HepG2 (cell line): ENCODE measurements around the gene SORBS2. TPM values are rescaled to one million over a fixed set of nuclear protein-coding genes. Genes with fewer than 3 reads are reported as not detected.

Experiments used
- KLF9 ChIP-seq: IDR thresholded peaks from 2 replicates; pipeline ENCODE4 v1.6.1; 2016; ENCODE audit warnings: low read depth
- KMT2A ChIP-seq: sonication (generic); formaldehyde crosslinking; IDR thresholded peaks from 2 replicates; pipeline ENCODE4 v1.4.0; 2020; ENCODE audit warnings: missing genetic modification reagents
- NFKB2 ChIP-seq: sonication (generic); formaldehyde crosslinking; IDR thresholded peaks from 2 replicates; pipeline ENCODE4 v1.4.0; 2020; ENCODE audit warnings: missing genetic modification reagents, borderline replicate concordance
- NFKBIZ ChIP-seq: IDR thresholded peaks from 2 replicates; pipeline ENCODE4 v1.6.1; 2018; ENCODE audit warnings: missing genetic modification reagents, missing compliant biosample characterization
- NR3C1 ChIP-seq: sonication (generic); formaldehyde crosslinking; IDR thresholded peaks from 2 replicates; pipeline ENCODE4 v1.4.0; 2020; ENCODE audit warnings: missing genetic modification reagents
- RAD51 ChIP-seq: fragments of 450-650 bp; IDR thresholded peaks from 2 replicates; pipeline ENCODE4 v1.6.1; 2016; ENCODE audit warnings: borderline replicate concordance
- RXRB ChIP-seq: IDR thresholded peaks from 2 replicates; pipeline ENCODE4 v1.6.1; 2016; ENCODE audit warnings: borderline replicate concordance, missing genetic modification reagents, missing compliant biosample characterization
- SOX13 ChIP-seq, 3 experiments: fragments of 450-650 bp in 1 of 3; sonication (generic) in 1 of 3; formaldehyde crosslinking in 1 of 3; IDR thresholded peaks in 2 of 3; conservative IDR thresholded peaks in 1 of 3; 2 replicates each; pipeline versions ENCODE4 v1.5.0 to v1.6.1; 2016 to 2020; ENCODE audit warnings: antibody characterized with exemption in 1 of 3, mild to moderate bottlenecking in 1 of 3, missing compliant biosample characterization in 1 of 3, missing genetic modification reagents in 1 of 3, moderate library complexity in 1 of 3
- TOPORS ChIP-seq: sonication (generic); formaldehyde crosslinking; IDR thresholded peaks from 2 replicates; pipeline ENCODE4 v1.8.0; 2023; ENCODE audit warnings: mild to moderate bottlenecking, missing genetic modification reagents
- ZNF138 ChIP-seq: sonication (generic); formaldehyde crosslinking; IDR thresholded peaks from 2 replicates; pipeline ENCODE4 v1.5.0; 2020; ENCODE audit warnings: mild to moderate bottlenecking, low read depth, missing genetic modification reagents
- ZNF260 ChIP-seq: sonication (generic); formaldehyde crosslinking; IDR thresholded peaks from 2 replicates; pipeline ENCODE4 v1.4.0; 2020; ENCODE audit warnings: missing genetic modification reagents, low read depth, mild to moderate bottlenecking, borderline replicate concordance
- ZNF282 ChIP-seq: fragments of 450-650 bp; IDR thresholded peaks from 2 replicates; pipeline ENCODE4 v1.6.1; 2018; ENCODE audit not compliant: partially characterized antibody
- ZNF296 ChIP-seq: sonication (generic); formaldehyde crosslinking; conservative IDR thresholded peaks from 2 replicates; pipeline ENCODE4 v1.5.0; 2020; ENCODE audit warnings: mild to moderate bottlenecking, missing genetic modification reagents
- ZNF567 ChIP-seq: sonication (generic); formaldehyde crosslinking; IDR thresholded peaks from 2 replicates; pipeline ENCODE4 v1.8.1; 2023; ENCODE audit warnings: mild to moderate bottlenecking, missing genetic modification reagents, borderline replicate concordance
- polyA plus RNA-seq, 8 experiments: library from polyadenylated mRNA; depleted of rRNA in 3 of 8; stranded (reverse) in 7 of 8; unstranded in 1 of 8; fragments of >200 nt; fragmentation: Illumina TruSeq in 4 of 8; extraction: Trizol in 4 of 8; gene quantifications; 2 replicates each; pipeline versions ENCODE4 v1.2.1 to v1.2.3, GENCODE V29; 2011 to 2016; ENCODE audit warnings: low read depth in 4 of 8, missing spikeins in 1 of 8, mixed read lengths in 1 of 8; ENCODE audit not compliant: insufficient read depth in 1 of 8
- total RNA-seq, 5 experiments: library from RNA; depleted of rRNA; stranded (reverse); fragments of >200 nt; fragmentation: Illumina TruSeq; extraction: Trizol; gene quantifications; 2 replicates each; pipeline ENCODE4 v1.2.3, GENCODE V29; 2016; ENCODE audit warnings: low read depth in 1 of 5
- TF ChIP-seq, protein P1 (sequence below): IDR thresholded peaks from 2 replicates; pipeline ENCODE4 v1.6.1; 2016; ENCODE audit warnings: low read depth, control low read depth
- TF ChIP-seq, protein P2 (sequence below): sonication (generic); formaldehyde crosslinking; IDR thresholded peaks from 2 replicates; pipeline ENCODE4 v1.5.0; 2020; ENCODE audit warnings: missing genetic modification reagents
- TF ChIP-seq, protein P3 (sequence below), 2 experiments: IDR thresholded peaks; 2 replicates each; pipeline ENCODE4 v1.6.1; 2011 to 2012; ENCODE audit warnings: low read length in 2 of 2, borderline replicate concordance in 1 of 2, low read depth in 1 of 2, mild to moderate bottlenecking in 1 of 2, moderate library complexity in 1 of 2
- TF ChIP-seq, protein P4 (sequence below): sonication (generic); formaldehyde crosslinking; IDR thresholded peaks from 2 replicates; pipeline ENCODE4 v1.4.0; 2020; ENCODE audit warnings: missing genetic modification reagents, borderline replicate concordance
- TF ChIP-seq, protein P5 (sequence below): sonication (generic); formaldehyde crosslinking; IDR thresholded peaks from 2 replicates; pipeline ENCODE4 v1.8.1; 2023; ENCODE audit warnings: mild to moderate bottlenecking, missing genetic modification reagents

Gene SORBS2
- total and polyA plus RNA-seq, 2 of the 13 experiments (the other 11 are each of a cell fraction or from before 2014, with no cell fraction given), result 25.0 to 80.5 TPM

DNA sequence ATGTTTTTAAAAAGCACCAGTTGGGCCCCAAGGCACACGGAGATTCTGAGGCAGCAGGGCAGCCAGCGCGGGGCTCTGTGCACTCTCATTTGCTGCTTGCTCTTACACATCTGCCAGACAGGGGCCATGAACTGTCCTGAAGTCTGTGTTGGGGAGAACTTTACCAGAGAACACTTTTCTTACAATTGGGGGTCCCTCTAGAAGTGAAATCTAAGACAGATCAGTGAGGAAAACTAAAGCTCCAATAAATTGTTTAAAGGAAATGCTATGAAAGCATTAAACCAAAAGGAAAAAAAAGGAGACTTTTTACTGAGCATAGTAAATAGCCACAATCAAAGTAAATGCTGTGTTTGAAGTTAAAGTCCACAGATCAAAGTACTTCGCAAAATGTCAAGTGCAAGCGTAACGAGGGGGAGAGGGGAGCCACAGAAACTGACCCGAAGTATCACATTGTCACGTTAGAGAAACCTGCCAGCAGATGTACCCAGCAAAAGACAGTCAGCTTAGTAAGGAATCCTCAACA lies 37.8 kb downstream of the SORBS2 start (continued):
- TF ChIP-seq, protein P1, sequence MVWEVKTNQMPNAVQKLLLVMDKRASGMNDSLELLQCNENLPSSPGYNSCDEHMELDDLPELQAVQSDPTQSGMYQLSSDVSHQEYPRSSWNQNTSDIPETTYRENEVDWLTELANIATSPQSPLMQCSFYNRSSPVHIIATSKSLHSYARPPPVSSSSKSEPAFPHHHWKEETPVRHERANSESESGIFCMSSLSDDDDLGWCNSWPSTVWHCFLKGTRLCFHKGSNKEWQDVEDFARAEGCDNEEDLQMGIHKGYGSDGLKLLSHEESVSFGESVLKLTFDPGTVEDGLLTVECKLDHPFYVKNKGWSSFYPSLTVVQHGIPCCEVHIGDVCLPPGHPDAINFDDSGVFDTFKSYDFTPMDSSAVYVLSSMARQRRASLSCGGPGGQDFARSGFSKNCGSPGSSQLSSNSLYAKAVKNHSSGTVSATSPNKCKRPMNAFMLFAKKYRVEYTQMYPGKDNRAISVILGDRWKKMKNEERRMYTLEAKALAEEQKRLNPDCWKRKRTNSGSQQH, result no peak
- TF ChIP-seq KMT2A (CRISPR knock-in tag) (no peak), ZNF296 (CRISPR knock-in tag) (no peak), NFKB2 (no peak), RAD51 (no peak), RXRB (peak; percentile 79), ZNF260 (CRISPR knock-in tag) (no peak), ZNF138 (CRISPR knock-in tag) (no peak), SOX13 (IDR thresholded peaks at IDR 0.05) (0 out of 2 replicates have a peak, but pooled peaks have one; percentile 16), SOX13 (CRISPR knock-in tag; conservative IDR thresholded peaks at IDR 0.05 in 1 of 2, IDR thresholded peaks at IDR 0.05 in 1 of 2) (peak in 1 of 2 experiments; percentile 87; a peak in 2 of 4 replicates), KLF9 (CRISPR knock-in tag) (no peak), ZNF567 (no peak), NFKBIZ (CRISPR knock-in tag) (no peak), ZNF282 (no peak), NR3C1 (no peak), TOPORS (CRISPR knock-in tag) (no peak)
- TF ChIP-seq, protein P2, sequence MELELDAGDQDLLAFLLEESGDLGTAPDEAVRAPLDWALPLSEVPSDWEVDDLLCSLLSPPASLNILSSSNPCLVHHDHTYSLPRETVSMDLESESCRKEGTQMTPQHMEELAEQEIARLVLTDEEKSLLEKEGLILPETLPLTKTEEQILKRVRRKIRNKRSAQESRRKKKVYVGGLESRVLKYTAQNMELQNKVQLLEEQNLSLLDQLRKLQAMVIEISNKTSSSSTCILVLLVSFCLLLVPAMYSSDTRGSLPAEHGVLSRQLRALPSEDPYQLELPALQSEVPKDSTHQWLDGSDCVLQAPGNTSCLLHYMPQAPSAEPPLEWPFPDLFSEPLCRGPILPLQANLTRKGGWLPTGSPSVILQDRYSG (CRISPR knock-in tag), result no peak
- TF ChIP-seq, protein P3, sequence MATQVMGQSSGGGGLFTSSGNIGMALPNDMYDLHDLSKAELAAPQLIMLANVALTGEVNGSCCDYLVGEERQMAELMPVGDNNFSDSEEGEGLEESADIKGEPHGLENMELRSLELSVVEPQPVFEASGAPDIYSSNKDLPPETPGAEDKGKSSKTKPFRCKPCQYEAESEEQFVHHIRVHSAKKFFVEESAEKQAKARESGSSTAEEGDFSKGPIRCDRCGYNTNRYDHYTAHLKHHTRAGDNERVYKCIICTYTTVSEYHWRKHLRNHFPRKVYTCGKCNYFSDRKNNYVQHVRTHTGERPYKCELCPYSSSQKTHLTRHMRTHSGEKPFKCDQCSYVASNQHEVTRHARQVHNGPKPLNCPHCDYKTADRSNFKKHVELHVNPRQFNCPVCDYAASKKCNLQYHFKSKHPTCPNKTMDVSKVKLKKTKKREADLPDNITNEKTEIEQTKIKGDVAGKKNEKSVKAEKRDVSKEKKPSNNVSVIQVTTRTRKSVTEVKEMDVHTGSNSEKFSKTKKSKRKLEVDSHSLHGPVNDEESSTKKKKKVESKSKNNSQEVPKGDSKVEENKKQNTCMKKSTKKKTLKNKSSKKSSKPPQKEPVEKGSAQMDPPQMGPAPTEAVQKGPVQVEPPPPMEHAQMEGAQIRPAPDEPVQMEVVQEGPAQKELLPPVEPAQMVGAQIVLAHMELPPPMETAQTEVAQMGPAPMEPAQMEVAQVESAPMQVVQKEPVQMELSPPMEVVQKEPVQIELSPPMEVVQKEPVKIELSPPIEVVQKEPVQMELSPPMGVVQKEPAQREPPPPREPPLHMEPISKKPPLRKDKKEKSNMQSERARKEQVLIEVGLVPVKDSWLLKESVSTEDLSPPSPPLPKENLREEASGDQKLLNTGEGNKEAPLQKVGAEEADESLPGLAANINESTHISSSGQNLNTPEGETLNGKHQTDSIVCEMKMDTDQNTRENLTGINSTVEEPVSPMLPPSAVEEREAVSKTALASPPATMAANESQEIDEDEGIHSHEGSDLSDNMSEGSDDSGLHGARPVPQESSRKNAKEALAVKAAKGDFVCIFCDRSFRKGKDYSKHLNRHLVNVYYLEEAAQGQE (IDR thresholded peaks at IDR 0.05; ENCODE audit: borderline replicate concordance in 1 of 2, low read depth in 1 of 2, low read length in 2 of 2), result peak in 1 of 2 experiments; percentile 32; a peak in 1 of 4 replicates
- TF ChIP-seq, protein P4, sequence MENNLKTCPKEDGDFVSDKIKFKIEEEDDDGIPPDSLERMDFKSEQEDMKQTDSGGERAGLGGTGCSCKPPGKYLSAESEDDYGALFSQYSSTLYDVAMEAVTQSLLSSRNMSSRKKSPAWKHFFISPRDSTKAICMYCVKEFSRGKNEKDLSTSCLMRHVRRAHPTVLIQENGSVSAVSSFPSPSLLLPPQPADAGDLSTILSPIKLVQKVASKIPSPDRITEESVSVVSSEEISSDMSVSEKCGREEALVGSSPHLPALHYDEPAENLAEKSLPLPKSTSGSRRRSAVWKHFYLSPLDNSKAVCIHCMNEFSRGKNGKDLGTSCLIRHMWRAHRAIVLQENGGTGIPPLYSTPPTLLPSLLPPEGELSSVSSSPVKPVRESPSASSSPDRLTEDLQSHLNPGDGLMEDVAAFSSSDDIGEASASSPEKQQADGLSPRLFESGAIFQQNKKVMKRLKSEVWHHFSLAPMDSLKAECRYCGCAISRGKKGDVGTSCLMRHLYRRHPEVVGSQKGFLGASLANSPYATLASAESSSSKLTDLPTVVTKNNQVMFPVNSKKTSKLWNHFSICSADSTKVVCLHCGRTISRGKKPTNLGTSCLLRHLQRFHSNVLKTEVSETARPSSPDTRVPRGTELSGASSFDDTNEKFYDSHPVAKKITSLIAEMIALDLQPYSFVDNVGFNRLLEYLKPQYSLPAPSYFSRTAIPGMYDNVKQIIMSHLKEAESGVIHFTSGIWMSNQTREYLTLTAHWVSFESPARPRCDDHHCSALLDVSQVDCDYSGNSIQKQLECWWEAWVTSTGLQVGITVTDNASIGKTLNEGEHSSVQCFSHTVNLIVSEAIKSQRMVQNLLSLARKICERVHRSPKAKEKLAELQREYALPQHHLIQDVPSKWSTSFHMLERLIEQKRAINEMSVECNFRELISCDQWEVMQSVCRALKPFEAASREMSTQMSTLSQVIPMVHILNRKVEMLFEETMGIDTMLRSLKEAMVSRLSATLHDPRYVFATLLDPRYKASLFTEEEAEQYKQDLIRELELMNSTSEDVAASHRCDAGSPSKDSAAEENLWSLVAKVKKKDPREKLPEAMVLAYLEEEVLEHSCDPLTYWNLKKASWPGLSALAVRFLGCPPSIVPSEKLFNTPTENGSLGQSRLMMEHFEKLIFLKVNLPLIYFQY (CRISPR knock-in tag), result no peak; the same call in 1 of the 2 replicates
- TF ChIP-seq, protein P5, sequence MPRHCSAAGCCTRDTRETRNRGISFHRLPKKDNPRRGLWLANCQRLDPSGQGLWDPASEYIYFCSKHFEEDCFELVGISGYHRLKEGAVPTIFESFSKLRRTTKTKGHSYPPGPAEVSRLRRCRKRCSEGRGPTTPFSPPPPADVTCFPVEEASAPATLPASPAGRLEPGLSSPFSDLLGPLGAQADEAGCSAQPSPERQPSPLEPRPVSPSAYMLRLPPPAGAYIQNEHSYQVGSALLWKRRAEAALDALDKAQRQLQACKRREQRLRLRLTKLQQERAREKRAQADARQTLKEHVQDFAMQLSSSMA (CRISPR knock-in tag), result no peak
